GM12872 (cell line): Measurements from ENCODE around the gene NPHP4.

Experiments used
- CTCF ChIP-seq: IDR thresholded peaks from 3 replicates; pipeline ENCODE4 v1.5.1; 2011; ENCODE audit warnings: low read depth, mild to moderate bottlenecking, low read length, moderate library complexity; ENCODE audit not compliant: insufficient read depth

The NPHP4 gene

GRCh38 chr1:5953386-5953785, 38.8 kb downstream of the NPHP4 start:
- TF ChIP-seq CTCF: no peak

GRCh38 chr1:5951846-5952410, 40.3 kb downstream of the NPHP4 start:
- TF ChIP-seq CTCF: no peak

GRCh38 chr1:5950994-5951785, 41.0 kb downstream of the NPHP4 start:
- no peak for TF ChIP-seq CTCF

- TF ChIP-seq CTCF: no peak
Measured at GRCh38 chr1:5950201-5950895, 41.9 kb downstream of the NPHP4 start.

GRCh38 chr1:5949761-5950100, 42.5 kb downstream of the NPHP4 start:
- TF ChIP-seq CTCF: no peak

GRCh38 chr1:5949085-5949760, 43.0 kb downstream of the NPHP4 start:
- TF ChIP-seq CTCF: peak; percentile 39; the same call in 1 of the 3 replicates

GRCh38 chr1:5948681-5949005, 43.6 kb downstream of the NPHP4 start:
- TF ChIP-seq CTCF: no peak
